Suprapubic skin (tissue), 4 donors: ENCODE data around the gene HECTD2.
"Not testable (repeated sequence)": the region's sequence is repeated elsewhere in the genome, so short reads cannot be mapped to it uniquely, and the experiment has no call there.

Experiments
- CTCF ChIP-seq, 2 donors: fragments of 200-600 bp in 1 of 2; fragments of 450-650 bp in 1 of 2; sonication (generic) in 1 of 2; IDR thresholded peaks; one replicate each; pipeline ENCODE4 v1.5.1; 2016 to 2019; ENCODE audit warnings: antibody characterized with exemption in 2 of 2, mild to moderate bottlenecking in 1 of 2, moderate library complexity in 1 of 2
- EP300 ChIP-seq: sonication (generic); formaldehyde crosslinking; IDR thresholded peaks from one replicate; pipeline ENCODE4 v1.6.1; 2017; ENCODE audit warnings: antibody characterized with exemption
- POLR2A ChIP-seq, 2 donors: fragments of 450-650 bp; IDR thresholded peaks; one replicate each; pipeline ENCODE4 v1.6.1; 2017; ENCODE audit warnings: antibody characterized with exemption in 2 of 2, mild to moderate bottlenecking in 2 of 2, moderate library complexity in 2 of 2
- POLR2AphosphoS5 ChIP-seq, 3 donors: sonication (generic); formaldehyde crosslinking; IDR thresholded peaks; one replicate each; pipeline ENCODE4 v1.6.1; 2017; ENCODE audit warnings: antibody characterized with exemption in 3 of 3

- not testable (repeated sequence) for TF ChIP-seq POLR2A (IDR thresholded peaks at IDR 0.05); CTCF (IDR thresholded peaks at IDR 0.05); POLR2AphosphoS5 (IDR thresholded peaks at IDR 0.05); EP300
Measured at GRCh38 chr10:91438228-91438627, 28.1 kb downstream of the HECTD2 start.
